H1 (cell line): ENCODE data around the gene MGST3. TPM values are rescaled to one million over a fixed set of nuclear protein-coding genes. Genes with fewer than 3 reads are reported as not detected.

Source experiments
- CTCF ChIA-PET: fragments of 300-600 bp; sonication (Branson Sonifier 250); formaldehyde crosslinking; loops from one replicate; lab custom pipeline; 2021; ENCODE audit not compliant: partially characterized antibody; lab: Charles Lee
- POLR2A ChIA-PET: fragments of 300-600 bp; sonication (Branson Sonifier 250); formaldehyde crosslinking; loops from one replicate; lab custom pipeline; 2021; ENCODE audit warnings: inconsistent platforms; ENCODE audit not compliant: partially characterized antibody; lab: Charles Lee
- DNase-seq, 2 experiments: peaks; one replicate each; pipeline versions ENCODE4 v3.0.0 to v3.0.0-alpha.2; 2010 to 2022; ENCODE audit warnings: low spot score in 2 of 2, low read depth in 1 of 2, mixed read lengths in 1 of 2
- FAIRE-seq: peaks from 2 replicates; lab custom pipeline; 2011; peaks lifted over from hg19 to GRCh38; lab: Jason Lieb, UNC
- H2AFZ ChIP-seq: 2 replicates; pipeline ENCODE4 v1.8.1; 2012; ENCODE audit warnings: low read length, inconsistent platforms
- H2AK5ac ChIP-seq: 2 replicates; pipeline ENCODE4 v1.6.1; 2013; ENCODE audit warnings: low read depth, low read length
- H2BK120ac ChIP-seq: replicated peaks from 2 replicates; pipeline ENCODE3; 2013; ENCODE audit warnings: low read depth, low read length, inconsistent platforms
- H2BK12ac ChIP-seq: 2 replicates; pipeline ENCODE4 v1.6.1; 2013; ENCODE audit warnings: low read depth, low read length
- H2BK15ac ChIP-seq: 2 replicates; pipeline ENCODE4 v1.6.1; 2013; ENCODE audit warnings: low read length
- H2BK20ac ChIP-seq: 2 replicates; pipeline ENCODE4 v1.6.1; 2013; ENCODE audit warnings: low read length
- H2BK5ac ChIP-seq: 2 replicates; pipeline ENCODE4 v1.6.1; 2013; ENCODE audit warnings: low read depth, low read length
- H3K14ac ChIP-seq: 2 replicates; pipeline ENCODE4 v1.6.1; 2013; ENCODE audit warnings: inconsistent platforms; ENCODE audit not compliant: insufficient read length
- H3K18ac ChIP-seq: 2 replicates; pipeline ENCODE4 v1.6.1; 2013; ENCODE audit warnings: low read length; ENCODE audit errors: extremely low read depth
- H3K23ac ChIP-seq: 2 replicates; pipeline ENCODE4 v1.6.1; 2013; ENCODE audit warnings: inconsistent platforms; ENCODE audit not compliant: insufficient read length
- H3K23me2 ChIP-seq: 2 replicates; pipeline ENCODE4 v1.6.1; 2013; ENCODE audit warnings: low read depth, low read length
- H3K27ac ChIP-seq: 2 replicates; pipeline ENCODE4 v1.6.1; 2011; ENCODE audit warnings: low read depth, low read length, inconsistent platforms
- H3K27me3 ChIP-seq, 4 experiments: replicated peaks in 1 of 4; 1 replicate in 1 of 4; 2 replicates in 3 of 4; pipeline versions ENCODE4 v1.6.1 to v1.8.1; 2011 to 2013; ENCODE audit warnings: low read length in 3 of 4, mild to moderate bottlenecking in 3 of 4, inconsistent platforms in 2 of 4, mixed read lengths in 2 of 4, moderate library complexity in 1 of 4; ENCODE audit not compliant: control insufficient read depth in 3 of 4, insufficient read depth in 3 of 4; ENCODE audit errors: extremely low read depth in 1 of 4
- H3K36me3 ChIP-seq, 4 experiments: 2 replicates each; pipeline versions ENCODE4 v1.6.1 to v1.8.1; 2011 to 2013; ENCODE audit warnings: mild to moderate bottlenecking in 4 of 4, low read length in 3 of 4, moderate library complexity in 2 of 4, control low read depth in 1 of 4, inconsistent platforms in 1 of 4; ENCODE audit not compliant: insufficient read depth in 4 of 4, control insufficient read depth in 2 of 4
- H3K4ac ChIP-seq: replicated peaks from 2 replicates; pipeline ENCODE3; 2013; ENCODE audit warnings: low read length, low read depth, mixed read lengths, inconsistent platforms; ENCODE audit not compliant: insufficient read length
- H3K4me1 ChIP-seq, 4 experiments: replicated peaks in 1 of 4; 1 replicate in 1 of 4; 2 replicates in 3 of 4; pipeline versions ENCODE4 v1.6.1 to v1.8.1; 2011 to 2013; ENCODE audit warnings: low read length in 3 of 4, inconsistent platforms in 2 of 4, mixed read lengths in 1 of 4; ENCODE audit not compliant: insufficient read depth in 4 of 4, control insufficient read depth in 3 of 4
- H3K4me2 ChIP-seq, 2 experiments: 2 replicates each; pipeline versions ENCODE4 v1.6.1 to v1.8.1; 2011 to 2013; ENCODE audit warnings: low read depth in 2 of 2, low read length in 2 of 2, control low read depth in 1 of 2, inconsistent platforms in 1 of 2, mild to moderate bottlenecking in 1 of 2; ENCODE audit not compliant: insufficient read depth in 1 of 2
- H3K4me3 ChIP-seq, 4 experiments: fragments of 200-600, 300-600 bp in 1 of 4; sonication (generic), shearing (Covaris generic), sonication (Bioruptor Twin) in 1 of 4; 2 replicates each; pipeline versions ENCODE4 v1.5.1 to v1.8.1; 2011 to 2016; ENCODE audit warnings: low read length in 4 of 4, low read depth in 3 of 4, control low read depth in 2 of 4, inconsistent platforms in 2 of 4, mild to moderate bottlenecking in 2 of 4, mixed read lengths in 1 of 4, moderate library complexity in 1 of 4; ENCODE audit not compliant: insufficient read depth in 2 of 4; ENCODE audit errors: extremely low read depth in 1 of 4
- H3K56ac ChIP-seq: replicated peaks from 2 replicates; pipeline ENCODE3; 2013; ENCODE audit warnings: low read depth, mild to moderate bottlenecking, mixed read lengths, low read length, inconsistent platforms; ENCODE audit not compliant: insufficient read length
- H3K79me1 ChIP-seq: 2 replicates; pipeline ENCODE4 v1.6.1; 2013; ENCODE audit warnings: low read depth, low read length, control low read depth
- H3K79me2 ChIP-seq, 2 experiments: 2 replicates each; pipeline versions ENCODE4 v1.6.1 to v1.8.1; 2012 to 2013; ENCODE audit warnings: low read length in 2 of 2, mild to moderate bottlenecking in 2 of 2, inconsistent platforms in 1 of 2; ENCODE audit not compliant: insufficient read depth in 2 of 2, control insufficient read depth in 1 of 2
- H3K9ac ChIP-seq, 4 experiments: replicated peaks in 1 of 4; 1 replicate in 1 of 4; 2 replicates in 3 of 4; pipeline versions ENCODE4 v1.6.1 to v1.8.1; 2011 to 2013; ENCODE audit warnings: low read depth in 3 of 4, low read length in 3 of 4, control low read depth in 2 of 4, mild to moderate bottlenecking in 2 of 4, moderate library complexity in 2 of 4, inconsistent platforms in 1 of 4; ENCODE audit errors: extremely low read depth in 1 of 4
- H3K9me3 ChIP-seq, 2 experiments: 2 replicates each; pipeline versions ENCODE4 v1.6.1 to v1.8.1; 2012 to 2013; ENCODE audit warnings: mild to moderate bottlenecking in 2 of 2, moderate library complexity in 2 of 2, control low read depth in 1 of 2, inconsistent platforms in 1 of 2, low read depth in 1 of 2, low read length in 1 of 2, mixed read lengths in 1 of 2; ENCODE audit not compliant: insufficient read depth in 2 of 2
- H4K20me1 ChIP-seq, 2 experiments: replicated peaks in 1 of 2; 2 replicates each; pipeline versions ENCODE3 to v1.8.1; 2011 to 2013; ENCODE audit warnings: inconsistent platforms in 2 of 2, low read length in 2 of 2, mild to moderate bottlenecking in 1 of 2; ENCODE audit not compliant: insufficient read depth in 2 of 2, control insufficient read depth in 1 of 2
- H4K5ac ChIP-seq: 2 replicates; pipeline ENCODE4 v1.6.1; 2013; ENCODE audit warnings: low read length, low read depth, mixed read lengths, inconsistent platforms; ENCODE audit not compliant: insufficient read length
- H4K8ac ChIP-seq: 2 replicates; pipeline ENCODE4 v1.8.0; 2013; ENCODE audit warnings: mild to moderate bottlenecking, moderate library complexity, low read length, inconsistent platforms; ENCODE audit not compliant: insufficient read depth; ENCODE audit errors: extremely low read depth
- H4K91ac ChIP-seq: replicated peaks from 2 replicates; pipeline ENCODE3; 2013; ENCODE audit warnings: low read length, mixed read lengths, inconsistent platforms; ENCODE audit not compliant: insufficient read length
- WGBS, 2 experiments: shearing (Covaris generic) in 1 of 2; methylation state at CpG; one replicate each; pipeline versions ENCODE4 v1.1.6 to v1.1.7; 2013 to 2015; ENCODE audit warnings: low lambda C conversion rate in 2 of 2, mixed read lengths in 2 of 2, inconsistent platforms in 1 of 2, low coverage in 1 of 2, missing lambda C conversion rate in 1 of 2; ENCODE audit not compliant: insufficient replicate concordance in 2 of 2, insufficient coverage in 1 of 2, insufficient read length in 1 of 2; ENCODE audit errors: extremely low coverage in 1 of 2, missing lambda C conversion rate in 1 of 2; 5-methylcytosine and 5-hydroxymethylcytosine counted together
- polyA plus RNA-seq, 7 experiments: library from polyadenylated mRNA; depleted of rRNA in 3 of 7; stranded (reverse) in 5 of 7; unstranded in 2 of 7; fragments of >200 nt in 5 of 7; fragments of 200-250 nt in 2 of 7; gene quantifications; 1 replicate in 5 of 7; 2 replicates in 1 of 7; 4 replicates in 1 of 7; pipeline versions ENCODE4 v1.2.1 to v1.2.3, GENCODE V29; 2011 to 2013; ENCODE audit warnings: missing spikeins in 2 of 7, mixed read lengths in 2 of 7
- total RNA-seq: library from RNA; stranded (reverse); fragmentation: NEBNext Ultra II Directional; extraction: Animal tissue kit (Norgen Biotek cat#: 25700); gene quantifications from 2 replicates; pipeline ENCODE4 v1.2.1, GENCODE V29; 2021

MGST3 gene
- total and polyA plus RNA-seq, 2 of the 8 experiments (the other 6 are each of a cell fraction or from before 2014, with no cell fraction given): 124 to 257 TPM

DNA sequence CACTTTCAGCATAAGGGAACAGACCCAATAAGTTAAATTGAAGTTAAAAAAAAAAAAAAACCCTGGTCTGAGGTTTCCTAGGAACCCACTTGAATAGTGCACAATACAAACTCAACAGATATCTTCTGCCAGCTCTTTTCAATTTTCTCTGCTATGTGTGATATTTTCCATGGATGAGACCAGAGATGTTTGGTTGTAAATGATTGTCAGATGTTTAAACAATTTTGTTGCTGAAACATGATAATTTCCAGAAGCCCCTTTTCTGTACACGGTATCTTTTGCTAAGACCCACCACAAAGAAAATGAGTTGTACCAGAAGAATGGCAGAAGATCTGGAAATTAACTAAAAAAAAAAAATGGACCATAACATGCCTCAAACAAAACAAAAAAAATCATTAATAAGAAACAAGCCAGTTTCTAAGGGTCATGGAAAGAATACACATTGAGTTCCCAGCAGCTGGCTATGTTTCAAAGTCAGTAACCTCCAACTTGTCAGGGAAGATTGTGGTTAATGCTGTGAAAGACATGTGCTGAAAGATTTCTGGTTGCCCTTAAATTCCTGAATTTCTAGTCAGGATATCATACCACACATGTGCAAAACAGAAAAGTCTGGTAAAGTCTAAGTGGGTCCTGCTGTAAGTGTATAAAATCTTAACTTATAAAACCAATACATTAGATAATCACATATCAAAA lies 35.6 kb upstream of the MGST3 start:
- Histone ChIP-seq H3K27me3 (no peaks in the 10 kb centered on the region), H2BK120ac (no peak overlapping the region), H4K5ac (no peak overlapping the region), H3K56ac (no peak overlapping the region), H3K79me2 (no peaks in the 10 kb centered on the region), H3K4me2 (no peak overlapping the region), H2BK12ac (no peak overlapping the region), H2BK20ac (no peak overlapping the region), H3K36me3 (no peaks in the 10 kb centered on the region), H4K8ac (no peak overlapping the region), H3K4me3 (no peak overlapping the region), H3K9me3 (no peaks in the 10 kb centered on the region), H3K23me2 (no peaks in the 10 kb centered on the region; the same call in 1 of the 2 replicates), H3K14ac (no peak overlapping the region), H2BK5ac (no peak overlapping the region), H4K91ac (no peak overlapping the region), H2AFZ (no peak overlapping the region), H3K9ac (no peak overlapping the region), H3K27ac (no peak overlapping the region), H3K79me1 (no peaks in the 10 kb centered on the region), H4K20me1 (no peaks in the 10 kb centered on the region), H3K18ac (no peak overlapping the region), H3K23ac (no peak overlapping the region), H2AK5ac (no peak overlapping the region), H3K4ac (no peak overlapping the region), H3K4me1 (peaks cover 0 to 3% (median 1%) of the 10 kb centered on the region in 4 experiments; a peak in 1 of 7 replicates), H2BK15ac (no peak overlapping the region)
- DNase-seq (no peak), FAIRE-seq (no peak)
- WGBS, 2 experiments: 86% methylated on average over 1 of the region's 1 CpG; no CpG with 5 or more reads in 1 of the 2 experiments
- POLR2A ChIA-PET: no interaction called here
- CTCF ChIA-PET: interaction anchor here (1.5 to 20.1 kb wide), 4 partner anchors 72 to 212 kb away, joined by 4 to 337 read pairs (median 112); no protein-coding TSS in a partner anchor
